ENCODE data around the gene RPS18.

The RPS18 gene

DNA sequence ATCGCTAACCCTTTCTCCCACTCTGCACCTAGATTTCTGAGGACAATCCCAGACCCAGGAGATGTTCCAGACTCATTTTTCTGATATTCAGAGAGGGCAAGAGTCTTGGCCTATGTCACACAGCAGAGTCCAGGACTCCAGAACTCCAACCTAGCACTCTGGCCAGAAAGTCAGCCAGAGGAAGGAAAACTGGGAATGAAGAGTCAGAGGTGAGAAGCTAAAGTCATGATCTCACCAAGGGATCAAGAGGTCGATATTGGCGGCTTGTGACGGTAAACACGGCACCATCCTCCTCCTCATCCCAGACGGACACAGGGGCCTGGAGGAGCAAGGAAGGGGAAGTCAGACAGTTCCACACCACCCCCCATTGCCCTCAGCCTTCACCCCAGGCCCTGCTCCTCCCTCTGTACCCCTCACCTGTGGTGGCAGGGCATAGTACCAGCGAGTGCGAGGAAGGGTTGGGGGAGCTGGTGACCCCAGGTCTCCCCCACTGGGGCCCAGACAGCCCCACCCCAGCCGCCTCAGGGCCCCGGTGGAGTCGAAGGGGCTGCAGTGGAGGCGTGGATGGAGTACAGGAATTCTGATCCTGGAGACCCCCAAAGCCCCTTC, 25.0 kb downstream of the RPS18 start:
- Mint-ChIP-seq H3K27me3 (no peaks in the 10 kb centered on the region), H3K27ac (peak overlapping the region; percentile 56), H3K9me3 (no peaks in the 10 kb centered on the region), H3K36me3 (peaks cover 10% of the 10 kb centered on the region), H3K4me3 (peak overlapping the region; percentile 68), H3K4me1 (peaks cover 27% of the 10 kb centered on the region)

DNA sequence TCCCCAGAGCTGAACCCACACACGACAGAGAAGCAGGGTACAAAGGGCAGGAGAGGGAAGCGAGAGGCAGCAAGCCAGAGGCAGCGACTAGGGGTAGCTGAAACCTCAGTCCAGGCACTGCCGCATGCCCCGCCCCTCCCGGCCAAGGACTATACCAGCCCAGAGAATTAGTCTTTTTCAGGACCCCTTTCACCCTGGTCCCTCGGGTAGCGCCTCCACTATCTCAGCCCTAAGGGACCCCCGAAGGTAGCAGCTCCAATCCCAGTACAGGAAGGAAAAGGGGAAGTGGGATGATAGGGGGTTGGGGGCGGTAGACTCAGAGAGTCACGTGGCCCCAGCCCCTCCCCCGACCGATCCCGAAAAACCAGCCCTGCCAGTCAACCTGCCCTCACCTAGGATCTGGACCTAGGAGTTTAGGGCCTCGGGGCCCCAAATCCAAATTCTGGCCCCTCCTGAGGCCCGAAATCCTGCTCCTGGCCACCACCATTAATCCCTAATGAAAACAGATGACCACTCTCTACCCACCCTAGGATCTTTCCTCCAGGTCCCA, 25.6 kb downstream of the RPS18 start:
- Mint-ChIP-seq H3K27ac (peak overlapping the region; percentile 30), H3K4me3 (peak overlapping the region; percentile 33), H3K27me3 (no peaks in the 10 kb centered on the region), H3K4me1 (peaks cover 27% of the 10 kb centered on the region), H3K9me3 (no peaks in the 10 kb centered on the region), H3K36me3 (peaks cover 10% of the 10 kb centered on the region)

DNA sequence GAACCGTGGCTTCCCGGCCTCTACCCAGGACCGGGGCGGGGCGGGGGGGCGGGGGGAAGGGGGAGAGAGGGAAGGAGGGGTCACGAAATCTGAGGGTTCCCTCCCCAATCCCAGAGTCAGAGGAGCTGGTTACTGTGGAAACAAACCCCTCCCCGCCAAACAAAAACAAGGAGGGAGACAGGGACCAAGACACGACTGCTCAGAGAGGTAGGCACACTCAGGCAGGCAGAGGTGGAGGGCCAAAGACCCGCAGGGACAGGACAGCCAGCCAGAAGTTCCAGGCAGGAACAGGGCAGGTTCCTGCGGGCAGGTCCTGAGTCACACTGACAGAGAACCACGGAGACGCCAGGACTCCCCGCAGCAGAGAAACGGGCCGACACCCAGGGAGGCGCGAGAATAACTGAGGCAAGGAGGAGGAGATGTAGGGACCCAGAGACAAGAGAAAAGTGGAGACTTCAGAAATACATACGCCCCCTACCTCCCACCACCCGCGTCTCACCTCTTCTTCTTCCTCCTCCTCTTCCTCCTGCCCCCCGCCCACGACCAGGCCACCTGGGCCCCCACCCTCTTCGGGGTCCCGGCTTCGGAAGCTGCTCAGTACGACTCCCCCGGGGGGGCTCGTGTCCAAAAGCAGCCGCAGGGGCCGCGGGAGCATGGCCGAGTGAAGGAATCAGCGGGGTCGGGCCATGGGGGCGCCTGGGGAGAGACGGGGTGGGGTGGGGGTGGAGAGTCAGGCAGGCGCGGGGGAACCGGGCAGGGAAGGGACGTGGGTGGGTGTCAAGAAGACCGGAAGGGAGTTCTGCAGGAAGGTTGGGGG, 26.3 kb downstream of the RPS18 start:
- Mint-ChIP-seq H3K27me3 (no peaks in the 10 kb centered on the region), H3K9me3 (no peaks in the 10 kb centered on the region), H3K27ac (peak overlapping the region; percentile 95), H3K4me3 (peak overlapping the region; percentile 98), H3K4me1 (peaks cover 27% of the 10 kb centered on the region), H3K36me3 (peaks cover 10% of the 10 kb centered on the region)

DNA sequence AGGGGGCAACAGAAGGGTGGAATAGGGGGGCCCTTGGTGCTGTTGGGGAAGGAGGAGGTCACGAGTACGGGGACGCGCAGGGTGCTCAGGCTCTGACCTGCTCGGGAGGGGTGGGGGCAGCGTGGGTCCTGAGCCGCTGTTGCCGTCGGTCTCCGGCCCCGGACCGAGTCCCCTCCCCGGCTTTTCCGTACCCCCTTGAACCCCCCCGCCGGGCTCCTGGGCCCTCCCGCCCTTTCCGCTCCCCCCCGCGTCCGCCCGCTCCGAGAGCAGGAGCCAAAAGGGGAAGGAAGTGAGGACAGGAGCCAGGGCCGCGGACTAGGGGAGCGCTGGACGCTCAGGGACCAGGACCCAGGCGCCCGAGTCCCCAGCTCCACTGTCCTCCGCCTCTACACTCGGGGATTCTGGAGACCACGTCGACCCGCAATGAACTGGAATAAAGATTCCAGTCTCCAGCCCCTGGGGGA, 26.9 kb downstream of the RPS18 start, which contains the start of gene RGL2:
Gene RGL2 (minus strand): TSS at position 170 of the 464 bp plus-strand sequence. CDS start 332 bp downstream, outside the sequence.
- H3K27me3 Mint-ChIP-seq = no peaks in the 10 kb centered on the region
- peaks cover 13% of the 10 kb centered on the region for H3K36me3 Mint-ChIP-seq
- H3K9me3 Mint-ChIP-seq = no peaks in the 10 kb centered on the region
- H3K4me3 Mint-ChIP-seq = peak within 1 kb of the TSS; percentile 98
- peak within 1 kb of the TSS; percentile 98 for H3K27ac Mint-ChIP-seq
- H3K4me1 Mint-ChIP-seq = peaks cover 32% of the 10 kb centered on the region

DNA sequence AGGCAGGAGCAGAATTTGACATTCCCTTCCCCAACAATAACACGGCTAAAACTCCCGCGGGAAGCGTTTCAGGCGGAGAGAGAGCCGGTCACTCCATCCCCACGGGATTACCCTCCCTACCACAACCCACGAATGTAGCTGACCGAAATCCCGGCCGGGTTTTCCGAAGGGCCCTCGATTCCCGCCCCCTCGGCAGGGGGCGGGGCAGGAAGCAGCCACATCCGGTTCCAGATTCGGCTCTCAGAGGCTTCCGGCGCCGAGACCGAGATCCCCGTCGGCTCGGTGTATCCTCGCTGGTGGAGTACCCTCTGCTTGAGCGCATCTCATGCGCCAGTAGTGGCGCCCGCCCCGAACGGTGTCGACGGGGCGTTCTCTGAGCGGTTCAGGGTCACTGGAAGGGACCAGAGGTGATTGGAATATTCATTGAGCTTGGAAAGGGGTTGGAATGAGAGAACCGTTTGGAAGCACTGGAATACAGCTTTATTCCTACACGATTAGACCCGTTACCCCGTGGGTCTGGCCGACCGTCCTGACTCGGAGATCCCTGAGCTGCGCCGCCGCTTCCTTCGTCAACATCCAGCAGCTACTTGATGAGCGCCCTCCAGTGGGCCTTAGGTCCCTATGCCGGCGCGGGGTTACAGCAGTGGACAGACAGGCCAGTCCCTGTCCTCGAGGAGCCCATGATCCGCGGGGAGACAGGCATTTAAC, 27.5 kb downstream of the RPS18 start:
- Mint-ChIP-seq H3K36me3 (peaks cover 12% of the 10 kb centered on the region), H3K27ac (peak overlapping the region; percentile 98), H3K4me1 (peaks cover 34% of the 10 kb centered on the region), H3K4me3 (peak overlapping the region; percentile 98), H3K9me3 (no peaks in the 10 kb centered on the region), H3K27me3 (no peaks in the 10 kb centered on the region)

DNA sequence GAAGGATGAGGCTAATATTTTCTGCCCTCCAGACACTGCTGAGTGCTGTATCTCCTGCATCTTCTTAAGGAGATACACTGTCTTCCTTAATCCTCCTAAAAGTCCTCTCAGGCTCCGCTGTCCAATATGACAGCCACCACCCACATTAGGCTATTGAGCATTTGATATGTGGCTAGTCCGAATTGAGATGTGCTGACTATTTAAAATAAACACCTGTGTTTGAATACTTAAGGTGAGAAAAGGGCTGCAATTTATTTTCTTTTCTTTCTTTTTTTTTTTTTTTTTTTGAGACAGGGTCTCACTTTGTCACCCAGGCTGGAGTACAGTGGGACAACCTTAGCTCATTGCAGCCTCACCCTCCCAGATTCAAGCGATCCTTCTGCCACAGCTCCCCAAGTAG, 30.0 kb downstream of the RPS18 start:
- no peak overlapping the region for H3K4me3 Mint-ChIP-seq
- peaks cover 43% of the 10 kb centered on the region for H3K4me1 Mint-ChIP-seq
- peaks cover 8% of the 10 kb centered on the region for H3K36me3 Mint-ChIP-seq
- H3K9me3 Mint-ChIP-seq = no peaks in the 10 kb centered on the region
- H3K27me3 Mint-ChIP-seq = no peaks in the 10 kb centered on the region
- no peak overlapping the region for H3K27ac Mint-ChIP-seq

DNA sequence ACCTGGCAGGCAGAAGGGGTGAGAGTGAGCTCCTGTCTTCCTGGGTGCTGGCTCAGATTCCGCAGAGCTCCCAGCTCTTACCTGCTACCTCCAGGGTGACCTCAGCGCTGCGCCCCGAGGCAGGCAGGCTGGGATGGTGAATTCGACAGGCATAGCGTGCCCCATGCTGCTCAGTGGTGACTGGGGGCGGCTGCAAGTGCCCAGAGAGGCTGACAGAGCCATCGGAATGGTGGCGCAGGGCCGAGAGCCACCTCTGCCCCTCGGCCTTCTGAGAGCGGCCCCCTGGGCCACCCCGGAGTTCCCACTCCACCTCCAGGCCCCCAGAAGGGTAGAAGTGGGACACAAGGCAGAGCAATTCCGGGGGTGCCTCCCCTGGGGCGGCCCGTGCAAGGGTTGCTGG, 32.3 kb downstream of the RPS18 start:
- Mint-ChIP-seq H3K4me1 (peaks cover 46% of the 10 kb centered on the region), H3K9me3 (no peaks in the 10 kb centered on the region), H3K4me3 (no peak overlapping the region), H3K36me3 (peaks cover 12% of the 10 kb centered on the region), H3K27ac (no peak overlapping the region), H3K27me3 (no peaks in the 10 kb centered on the region)

DNA sequence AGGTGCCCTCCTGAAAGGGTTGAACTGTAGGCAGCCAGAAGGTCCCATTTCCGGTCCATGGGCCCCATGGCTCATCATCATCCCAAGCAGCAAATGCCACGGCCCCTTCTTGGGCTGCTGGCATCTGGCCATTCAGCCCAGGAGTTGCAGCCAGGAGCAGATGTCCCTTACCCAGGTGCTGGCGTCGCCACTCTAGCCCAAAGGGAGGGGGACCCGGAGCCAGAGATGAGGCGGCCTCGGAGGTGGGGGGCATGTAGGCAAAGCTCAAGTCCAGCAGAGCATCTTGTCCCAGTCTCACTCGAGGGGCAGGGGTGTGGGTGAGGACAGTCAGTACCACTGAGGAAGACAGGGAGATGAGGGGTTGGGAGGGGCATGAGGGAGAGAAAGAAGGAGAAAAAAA, 33.2 kb downstream of the RPS18 start:
- Mint-ChIP-seq H3K27ac (no peak overlapping the region), H3K4me3 (no peak overlapping the region), H3K36me3 (peaks cover 11% of the 10 kb centered on the region), H3K4me1 (peaks cover 37% of the 10 kb centered on the region), H3K9me3 (no peaks in the 10 kb centered on the region), H3K27me3 (no peaks in the 10 kb centered on the region)

DNA sequence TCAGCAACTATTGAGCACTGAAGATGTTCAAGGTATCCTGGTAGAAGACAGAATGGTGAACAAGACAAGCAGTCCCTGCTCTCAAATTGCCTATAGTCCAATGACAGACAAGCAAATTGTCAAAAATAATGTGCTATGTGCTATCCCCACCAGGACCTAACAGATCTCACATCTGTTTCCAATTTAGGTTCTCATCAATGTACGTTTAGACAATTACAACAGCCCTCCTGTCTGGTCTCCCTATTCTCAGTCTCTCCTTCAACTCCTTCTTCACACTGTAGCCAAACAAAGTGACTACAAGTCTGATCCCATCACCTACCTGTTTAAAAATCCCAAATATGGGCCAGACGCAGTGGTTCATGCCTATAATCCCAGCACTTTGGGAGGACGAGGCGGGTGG, 34.5 kb downstream of the RPS18 start:
- Mint-ChIP-seq H3K4me3 (no peak overlapping the region), H3K27me3 (no peaks in the 10 kb centered on the region), H3K36me3 (peaks cover 12% of the 10 kb centered on the region), H3K4me1 (peaks cover 34% of the 10 kb centered on the region), H3K27ac (peak overlapping the region; percentile 8), H3K9me3 (no peaks in the 10 kb centered on the region)

DNA sequence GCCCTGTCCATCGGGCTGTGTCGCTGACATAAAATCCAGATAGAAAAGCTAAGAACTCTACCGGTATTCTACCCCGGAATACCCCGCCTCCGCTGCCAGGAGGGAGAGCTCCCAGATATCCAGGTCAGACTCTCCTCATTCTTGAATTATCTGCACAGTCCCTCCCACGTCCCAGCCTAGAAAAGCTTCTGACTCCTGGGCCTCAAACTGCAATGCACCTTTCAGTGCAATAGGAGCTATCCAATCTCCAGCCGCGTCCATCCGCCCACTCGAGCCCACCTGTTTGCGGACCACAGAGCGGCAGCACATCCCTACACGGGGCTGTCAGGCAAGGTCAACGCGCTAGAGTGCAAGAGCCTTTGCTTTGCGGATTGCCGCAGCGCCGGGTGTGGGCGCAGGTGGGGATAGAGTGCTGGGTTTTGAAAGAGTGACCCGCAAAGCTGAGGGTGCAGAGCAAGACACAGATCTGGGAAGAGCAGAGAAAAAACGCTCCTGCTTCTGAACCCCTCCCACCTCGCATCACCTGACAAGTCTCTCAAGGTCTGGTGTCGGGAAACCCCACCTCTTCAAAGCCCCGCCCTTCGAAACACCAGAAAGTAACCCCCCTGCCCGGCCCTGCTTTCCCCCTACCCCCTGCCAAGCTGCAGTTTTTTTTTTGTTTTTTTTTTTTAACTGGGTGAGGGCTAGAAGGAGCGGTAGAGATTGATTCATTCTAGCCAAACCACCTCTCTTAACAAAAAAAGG, 40.7 kb downstream of the RPS18 start:
- peaks cover 17% of the 10 kb centered on the region for H3K36me3 Mint-ChIP-seq
- H3K27me3 Mint-ChIP-seq = no peaks in the 10 kb centered on the region
- peak overlapping the region; percentile 96 for H3K27ac Mint-ChIP-seq
- no peaks in the 10 kb centered on the region for H3K9me3 Mint-ChIP-seq
- H3K4me3 Mint-ChIP-seq = peak overlapping the region; percentile 97
- peaks cover 53% of the 10 kb centered on the region for H3K4me1 Mint-ChIP-seq

DNA sequence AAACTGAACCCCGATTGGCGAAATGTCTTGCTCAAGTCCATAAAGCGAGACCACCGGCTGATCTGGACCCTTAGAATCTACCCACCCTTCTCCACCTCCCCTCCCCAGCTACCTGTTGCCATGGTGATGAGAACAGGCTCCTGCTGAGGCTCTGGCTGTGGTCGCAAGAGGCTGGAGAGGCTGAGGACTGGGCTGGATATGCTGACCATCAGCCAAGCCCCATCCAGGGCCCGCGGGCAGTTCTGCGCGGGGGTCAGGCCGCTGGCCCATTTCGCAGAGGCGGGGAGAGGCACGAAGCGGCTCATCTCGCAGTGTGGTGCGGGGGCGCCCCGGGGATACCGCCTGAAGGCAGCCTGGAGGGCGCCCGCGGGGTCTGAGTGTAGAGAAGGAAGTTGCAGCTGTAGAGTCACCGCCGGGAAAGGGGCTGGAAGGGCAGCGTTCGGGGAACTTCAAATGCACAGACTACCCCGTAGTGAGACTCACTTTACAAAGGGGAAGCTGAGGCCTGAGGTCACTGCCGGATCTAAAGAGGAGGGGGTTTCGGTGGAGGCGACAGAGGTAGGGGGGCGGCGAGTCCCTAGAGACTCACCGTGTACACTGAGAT, 41.3 kb downstream of the RPS18 start:
- Mint-ChIP-seq H3K27me3 (no peaks in the 10 kb centered on the region), H3K36me3 (peaks cover 17% of the 10 kb centered on the region), H3K4me3 (peak overlapping the region; percentile 97), H3K4me1 (peaks cover 54% of the 10 kb centered on the region), H3K9me3 (no peaks in the 10 kb centered on the region), H3K27ac (peak overlapping the region; percentile 96)

DNA sequence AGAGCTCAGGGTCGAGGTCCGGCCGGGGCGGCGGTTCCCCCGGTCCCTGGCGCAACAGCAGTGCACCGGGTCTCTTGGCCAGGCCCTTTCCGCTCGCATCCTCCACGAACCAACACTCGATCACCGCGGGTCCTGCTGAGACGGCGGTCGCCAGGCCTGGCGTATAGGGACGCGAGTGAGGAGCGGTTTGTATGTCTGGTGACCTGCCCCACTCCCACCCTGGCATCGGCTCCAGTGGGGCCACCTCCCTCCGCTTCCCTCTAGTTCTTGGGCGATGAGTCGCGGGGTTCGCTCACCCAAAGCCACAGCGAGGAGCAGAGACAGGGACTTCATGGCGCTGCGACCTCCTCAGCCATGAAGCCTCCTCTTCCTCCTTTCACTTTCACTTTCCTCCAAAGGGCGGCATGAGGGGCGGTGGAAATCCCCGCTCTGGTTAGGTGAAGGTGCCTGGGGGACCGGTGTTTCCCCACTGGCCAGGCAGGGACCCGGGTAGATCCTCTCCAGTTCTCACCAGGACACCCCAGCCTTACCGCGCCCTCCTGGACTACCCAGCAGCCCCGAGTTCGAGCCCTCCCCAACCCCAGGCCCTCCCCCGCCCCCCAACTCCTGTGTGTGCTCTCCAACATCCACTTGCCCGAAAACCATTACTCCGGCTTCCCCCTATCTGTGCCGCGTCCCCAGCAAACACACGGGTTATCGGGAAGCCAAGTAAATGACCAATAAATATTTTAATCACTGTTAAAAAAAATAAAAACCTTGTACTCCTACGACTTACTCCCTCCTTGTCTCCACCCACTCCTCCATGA, 42.0 kb downstream of the RPS18 start, which contains the start of gene TAPBP:
Gene TAPBP (minus strand): TSS at position 370 of the 806 bp plus-strand sequence. CDS start 37 bp downstream, at position 333.
- no peaks in the 10 kb centered on the region for H3K27me3 Mint-ChIP-seq
- peak within 1 kb of the TSS; percentile 97 for H3K4me3 Mint-ChIP-seq
- H3K9me3 Mint-ChIP-seq = no peaks in the 10 kb centered on the region
- H3K36me3 Mint-ChIP-seq = peaks cover 17% of the 10 kb centered on the region
- peaks cover 54% of the 10 kb centered on the region for H3K4me1 Mint-ChIP-seq
- peak within 1 kb of the TSS; percentile 96 for H3K27ac Mint-ChIP-seq

DNA sequence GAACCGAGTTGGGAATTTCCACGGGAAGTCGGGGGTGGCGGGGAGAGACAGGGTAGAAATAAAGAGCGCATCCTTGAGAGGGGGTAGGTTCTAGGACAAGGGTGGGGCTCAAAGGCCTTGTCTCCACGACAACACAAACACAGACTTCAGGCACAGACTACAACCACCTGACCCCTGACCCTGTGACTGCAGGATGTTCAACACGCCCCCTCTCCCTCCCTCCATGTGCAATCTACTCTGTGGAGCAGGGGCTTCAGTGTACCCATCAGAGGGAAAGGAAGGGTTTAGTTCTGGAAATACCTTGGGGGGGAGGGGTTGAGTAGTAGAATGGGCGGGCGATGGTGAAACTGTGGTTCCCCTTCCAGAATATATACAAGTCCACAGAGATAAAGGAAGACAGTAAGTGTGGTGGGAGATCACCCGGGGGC, 42.7 kb downstream of the RPS18 start:
- peaks cover 19% of the 10 kb centered on the region for H3K36me3 Mint-ChIP-seq
- H3K27me3 Mint-ChIP-seq = no peaks in the 10 kb centered on the region
- H3K9me3 Mint-ChIP-seq = no peaks in the 10 kb centered on the region
- peak overlapping the region; percentile 96 for H3K27ac Mint-ChIP-seq
- peak overlapping the region; percentile 97 for H3K4me3 Mint-ChIP-seq
- peaks cover 60% of the 10 kb centered on the region for H3K4me1 Mint-ChIP-seq

Measured in activated naive CD4-positive, alpha-beta T cell treated with anti-CD3 and anti-CD28 coated beads, Interleukin-2, amount 50 U/mL, for 24 hours (primary cell).